ENCODE results near the gene PLA2G4D. TPM values are rescaled to one million over a fixed set of nuclear protein-coding genes. Genes with fewer than 3 reads are reported as not detected.

The PLA2G4D gene
- total and polyA plus RNA-seq, 2 donors (not counting 1 experiment from before 2014, with no cell fraction given): not detected

DNA sequence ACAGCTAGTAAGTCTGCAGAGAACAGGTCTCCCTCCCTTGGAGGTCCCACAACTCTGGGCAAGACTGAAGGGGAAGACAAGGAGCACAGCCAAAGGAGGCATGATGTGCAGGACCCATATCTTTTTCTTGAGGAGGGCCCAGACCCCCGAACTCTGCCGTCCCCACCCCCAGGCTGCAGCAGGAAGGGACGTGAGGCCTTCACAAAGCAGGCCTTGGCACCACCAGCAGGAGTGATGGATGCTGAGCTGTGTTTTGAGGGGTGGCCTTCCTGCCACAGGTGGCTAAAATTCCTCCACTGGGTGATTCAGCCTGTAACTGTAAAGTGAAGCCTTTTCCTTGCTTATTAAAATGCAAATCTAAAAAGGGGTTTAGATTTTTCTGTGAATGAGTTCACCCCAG is 8.6 kb downstream of the PLA2G4D start:
- H3K9me3 ChIP-seq (ENCODE audit: control insufficient read depth, insufficient read depth, low read depth, low read length): no peaks in the 10 kb centered on the region
- no peak overlapping the region for H2AFZ ChIP-seq (ENCODE audit: low read length)
- H3K27me3 ChIP-seq (ENCODE audit: control insufficient read depth, insufficient read depth, low read length): peaks cover 20% of the 10 kb centered on the region
- no peaks in the 10 kb centered on the region for H3K79me2 ChIP-seq (ENCODE audit: control insufficient read depth, insufficient read depth, low read length)
- no peak overlapping the region for H3K9ac ChIP-seq (ENCODE audit: insufficient read depth, low read length)
- H3K4me3 ChIP-seq (replicated peaks in 1 of 4; ENCODE audit: control extremely low read depth in 1 of 4, insufficient read depth in 1 of 4, low read depth in 3 of 4, low read length in 4 of 4): no peak overlapping the region
- TF ChIP-seq, protein P1, sequence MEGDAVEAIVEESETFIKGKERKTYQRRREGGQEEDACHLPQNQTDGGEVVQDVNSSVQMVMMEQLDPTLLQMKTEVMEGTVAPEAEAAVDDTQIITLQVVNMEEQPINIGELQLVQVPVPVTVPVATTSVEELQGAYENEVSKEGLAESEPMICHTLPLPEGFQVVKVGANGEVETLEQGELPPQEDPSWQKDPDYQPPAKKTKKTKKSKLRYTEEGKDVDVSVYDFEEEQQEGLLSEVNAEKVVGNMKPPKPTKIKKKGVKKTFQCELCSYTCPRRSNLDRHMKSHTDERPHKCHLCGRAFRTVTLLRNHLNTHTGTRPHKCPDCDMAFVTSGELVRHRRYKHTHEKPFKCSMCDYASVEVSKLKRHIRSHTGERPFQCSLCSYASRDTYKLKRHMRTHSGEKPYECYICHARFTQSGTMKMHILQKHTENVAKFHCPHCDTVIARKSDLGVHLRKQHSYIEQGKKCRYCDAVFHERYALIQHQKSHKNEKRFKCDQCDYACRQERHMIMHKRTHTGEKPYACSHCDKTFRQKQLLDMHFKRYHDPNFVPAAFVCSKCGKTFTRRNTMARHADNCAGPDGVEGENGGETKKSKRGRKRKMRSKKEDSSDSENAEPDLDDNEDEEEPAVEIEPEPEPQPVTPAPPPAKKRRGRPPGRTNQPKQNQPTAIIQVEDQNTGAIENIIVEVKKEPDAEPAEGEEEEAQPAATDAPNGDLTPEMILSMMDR (conservative IDR thresholded peaks at IDR 0.05 in 1 of 2, IDR thresholded peaks at IDR 0.05 in 1 of 2; ENCODE audit: low read depth in 1 of 2, low read length in 2 of 2): no peak
- no peak for DNase-seq (ENCODE audit: low read depth in 2 of 2)
- H3K4me2 ChIP-seq (ENCODE audit: extremely low read depth, insufficient read depth, low read length): no peak overlapping the region
- H4K20me1 ChIP-seq (ENCODE audit: control insufficient read depth, extremely low read depth, insufficient read depth, low read length): no peaks in the 10 kb centered on the region
- no peaks in the 10 kb centered on the region for H3K36me3 ChIP-seq (ENCODE audit: control insufficient read depth, insufficient read depth, low read length)
- no peaks in the 10 kb centered on the region for H3K4me1 ChIP-seq (ENCODE audit: control insufficient read depth, extremely low read depth, insufficient read depth, low read length)
- no peak overlapping the region for H3K27ac ChIP-seq (ENCODE audit: insufficient read depth, low read length)

DNA sequence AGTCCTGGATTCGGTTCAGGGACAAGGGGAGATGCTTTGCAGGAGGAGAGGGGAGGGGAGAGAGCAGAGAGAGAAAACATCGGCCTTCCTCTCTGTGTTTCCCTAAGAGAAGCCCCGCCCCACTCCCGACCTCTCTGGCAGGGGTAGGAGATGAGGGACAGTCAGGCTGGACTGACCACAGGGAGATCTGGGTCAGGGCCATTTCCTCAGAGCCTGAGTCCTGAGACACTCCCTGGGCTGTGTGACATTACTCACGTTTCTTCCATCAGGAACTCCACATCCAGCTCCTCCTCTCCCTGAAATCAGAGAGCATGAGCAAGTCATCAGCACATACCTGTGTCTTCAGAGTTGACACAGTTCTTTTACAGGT is 9.1 kb downstream of the PLA2G4D start:
- H3K4me2 ChIP-seq (ENCODE audit: extremely low read depth, insufficient read depth, low read length): no peak overlapping the region
- H3K36me3 ChIP-seq (ENCODE audit: control insufficient read depth, insufficient read depth, low read length): no peaks in the 10 kb centered on the region
- H4K20me1 ChIP-seq (ENCODE audit: control insufficient read depth, extremely low read depth, insufficient read depth, low read length): no peaks in the 10 kb centered on the region
- DNase-seq (ENCODE audit: low read depth in 2 of 2): no peak
- no peaks in the 10 kb centered on the region for H3K79me2 ChIP-seq (ENCODE audit: control insufficient read depth, insufficient read depth, low read length)
- H3K27me3 ChIP-seq (ENCODE audit: control insufficient read depth, insufficient read depth, low read length): peaks cover 18% of the 10 kb centered on the region
- no peak overlapping the region for H3K4me3 ChIP-seq (replicated peaks in 1 of 4; ENCODE audit: control extremely low read depth in 1 of 4, insufficient read depth in 1 of 4, low read depth in 3 of 4, low read length in 4 of 4)
- no peaks in the 10 kb centered on the region for H3K9me3 ChIP-seq (ENCODE audit: control insufficient read depth, insufficient read depth, low read depth, low read length)
- H2AFZ ChIP-seq (ENCODE audit: low read length): no peak overlapping the region
- no peak overlapping the region for H3K27ac ChIP-seq (ENCODE audit: insufficient read depth, low read length)
- TF ChIP-seq, protein P1 (conservative IDR thresholded peaks at IDR 0.05 in 1 of 2, IDR thresholded peaks at IDR 0.05 in 1 of 2; ENCODE audit: low read depth in 1 of 2, low read length in 2 of 2): no peak
- TF ChIP-seq EZH2 (IDR thresholded peaks at IDR 0.05; ENCODE audit: low read length, missing control alignments): no peak
- H3K9ac ChIP-seq (ENCODE audit: insufficient read depth, low read length): no peak overlapping the region
- no peaks in the 10 kb centered on the region for H3K4me1 ChIP-seq (ENCODE audit: control insufficient read depth, extremely low read depth, insufficient read depth, low read length)

DNA sequence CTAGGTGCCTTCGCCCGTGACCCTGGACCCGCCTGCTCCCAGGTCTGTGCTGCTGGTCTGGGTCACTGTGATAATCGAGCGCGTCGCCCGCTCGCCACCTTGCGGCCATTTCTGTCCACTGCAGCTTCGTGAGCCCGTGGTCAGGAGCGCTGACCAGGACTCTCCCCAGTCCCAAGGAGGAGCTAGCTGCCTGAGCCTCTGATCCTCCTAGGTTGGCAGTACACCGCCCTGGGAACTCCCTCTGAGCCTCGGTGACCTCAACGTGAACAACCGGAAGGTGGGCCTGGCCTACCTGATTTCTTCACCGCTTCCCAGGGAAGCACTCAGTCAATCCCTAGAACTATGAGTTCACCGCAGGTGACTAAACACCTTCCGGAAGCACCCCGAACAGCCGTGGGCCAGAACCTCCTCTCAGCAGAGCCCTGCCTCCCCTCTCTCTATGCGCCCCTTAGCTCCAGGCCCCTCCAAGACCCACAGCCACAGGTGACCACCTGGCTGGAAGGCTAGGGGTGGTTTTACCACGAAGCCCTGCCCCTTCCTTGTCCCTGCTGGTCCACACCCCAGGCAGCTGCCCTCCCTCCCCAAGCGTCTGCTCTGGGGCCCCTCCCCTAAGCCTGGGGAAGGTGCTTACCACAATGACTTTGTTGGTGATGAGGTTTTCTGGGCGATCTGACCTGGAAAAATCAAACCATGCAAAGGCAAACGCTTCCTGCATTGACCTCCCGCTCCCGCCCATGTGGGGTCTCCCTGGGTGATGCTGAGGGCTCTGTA is 9.7 kb downstream of the PLA2G4D start:
- H3K4me3 ChIP-seq (replicated peaks in 1 of 4; ENCODE audit: control extremely low read depth in 1 of 4, insufficient read depth in 1 of 4, low read depth in 3 of 4, low read length in 4 of 4): no peak overlapping the region
- H3K9me3 ChIP-seq (ENCODE audit: control insufficient read depth, insufficient read depth, low read depth, low read length): no peaks in the 10 kb centered on the region
- H3K27me3 ChIP-seq (ENCODE audit: control insufficient read depth, insufficient read depth, low read length): peaks cover 15% of the 10 kb centered on the region
- no peak overlapping the region for H2AFZ ChIP-seq (ENCODE audit: low read length)
- no peaks in the 10 kb centered on the region for H3K4me1 ChIP-seq (ENCODE audit: control insufficient read depth, extremely low read depth, insufficient read depth, low read length)
- H3K79me2 ChIP-seq (ENCODE audit: control insufficient read depth, insufficient read depth, low read length): no peaks in the 10 kb centered on the region
- DNase-seq (ENCODE audit: low read depth in 2 of 2): peak; percentile 25 to 43
- no peaks in the 10 kb centered on the region for H4K20me1 ChIP-seq (ENCODE audit: control insufficient read depth, extremely low read depth, insufficient read depth, low read length)
- no peaks in the 10 kb centered on the region for H3K36me3 ChIP-seq (ENCODE audit: control insufficient read depth, insufficient read depth, low read length)
- no peak overlapping the region for H3K9ac ChIP-seq (ENCODE audit: insufficient read depth, low read length)
- no peak overlapping the region for H3K4me2 ChIP-seq (ENCODE audit: extremely low read depth, insufficient read depth, low read length)
- TF ChIP-seq EZH2 (IDR thresholded peaks at IDR 0.05; ENCODE audit: low read length, missing control alignments): no peak
- TF ChIP-seq, protein P1 (conservative IDR thresholded peaks at IDR 0.05 in 1 of 2, IDR thresholded peaks at IDR 0.05 in 1 of 2; ENCODE audit: low read depth in 1 of 2, low read length in 2 of 2): peak; percentile 78 to 90
- H3K27ac ChIP-seq (ENCODE audit: insufficient read depth, low read length): no peak overlapping the region
